Tibial artery (tissue), 4 donors: ENCODE data around the gene GTPBP8.

Experiments used
- DNase-seq, 2 donors: peaks; one replicate each; pipeline ENCODE4 v3.0.0-alpha.2; 2019
- H3K27ac ChIP-seq, 2 donors: fragments of 200-600 bp; sonication (generic) in 1 of 2; 1 replicate in 1 of 2; 2 replicates in 1 of 2; pipeline ENCODE4 v1.5.1; 2018 to 2019; ENCODE audit warnings: mild to moderate bottlenecking in 1 of 2
- H3K27me3 ChIP-seq, 2 donors: fragments of 200-600 bp; sonication (generic) in 1 of 2; one replicate each; pipeline versions ENCODE4 v1.5.1 to v1.6.0; 2016 to 2019
- H3K36me3 ChIP-seq, 3 donors: fragments of 200-600 bp; sonication (generic) in 2 of 3; one replicate each; pipeline ENCODE4 v1.5.1; 2016 to 2019; ENCODE audit warnings: mild to moderate bottlenecking in 2 of 3
- H3K4me1 ChIP-seq, 4 donors: fragments of 200-600 bp; sonication (generic) in 2 of 4; 1 replicate in 3 of 4; 2 replicates in 1 of 4; pipeline ENCODE4 v1.5.1; 2016 to 2019
- H3K4me3 ChIP-seq, 2 donors: fragments of 200-600 bp; sonication (generic) in 1 of 2; 1 replicate in 1 of 2; 2 replicates in 1 of 2; pipeline ENCODE4 v1.5.1; 2018 to 2019; ENCODE audit warnings: mild to moderate bottlenecking in 2 of 2
- H3K9me3 ChIP-seq, 3 donors: fragments of 200-600 bp; sonication (generic) in 1 of 3; one replicate each; pipeline ENCODE4 v1.5.1; 2016 to 2019
- CTCF ChIP-seq, 2 experiments: fragments of 200-600 bp in 1 of 2; fragments of 450-650 bp in 1 of 2; IDR thresholded peaks; one replicate each; pipeline ENCODE4 v1.5.1; 2017 to 2019; ENCODE audit warnings: antibody characterized with exemption in 2 of 2, mild to moderate bottlenecking in 1 of 2, moderate library complexity in 1 of 2
- intact Hi-C: fragments of 100-400 bp; cut with DNase I; formaldehyde crosslinking; loops from one replicate; pipeline ENCODE4 v1.15.0; 2023; ENCODE audit warnings: low total_unique reads

The GTPBP8 gene

GRCh38 chr3:112979244-112979832 lies 11.4 kb upstream of the GTPBP8 start:
- Histone ChIP-seq H3K9me3 (no peaks in the 10 kb centered on the region), H3K27me3 (no peaks in the 10 kb centered on the region), H3K36me3 (no peaks in the 10 kb centered on the region), H3K4me1 (no peaks in the 10 kb centered on the region), H3K4me3 (no peak overlapping the region), H3K27ac (no peak overlapping the region)
- TF ChIP-seq CTCF (IDR thresholded peaks at IDR 0.05): peak; percentile 65 to 72
- no peak for DNase-seq
- intact Hi-C loops: no loop called here

GRCh38 chr3:112980080-112980479 lies 10.7 kb upstream of the GTPBP8 start:
- intact Hi-C loops: loop anchor here (2.0 to 10.0 kb wide), 2 partner anchors 337 to 395 kb away; no protein-coding TSS in a partner anchor

GRCh38 chr3:112982710-112983109 lies 8.1 kb upstream of the GTPBP8 start:
- H3K27me3 ChIP-seq: no peaks in the 10 kb centered on the region
- DNase-seq: no peak
- H3K9me3 ChIP-seq: no peaks in the 10 kb centered on the region
- intact Hi-C loops: loop anchor here (10.0 kb wide), 1 partner anchor 398 kb away; no protein-coding TSS in a partner anchor
- no peak overlapping the region for H3K27ac ChIP-seq
- TF ChIP-seq CTCF (IDR thresholded peaks at IDR 0.05): no peak
- H3K4me3 ChIP-seq: no peak overlapping the region
- H3K36me3 ChIP-seq: no peaks in the 10 kb centered on the region
- H3K4me1 ChIP-seq: no peaks in the 10 kb centered on the region

More at GRCh38 chr3:112980080-112980479, 10.7 kb upstream of the GTPBP8 start:
- TF ChIP-seq CTCF (IDR thresholded peaks at IDR 0.05): no peak
- Histone ChIP-seq H3K4me3 (no peak overlapping the region), H3K9me3 (no peaks in the 10 kb centered on the region), H3K36me3 (no peaks in the 10 kb centered on the region), H3K27ac (no peak overlapping the region), H3K4me1 (no peaks in the 10 kb centered on the region), H3K27me3 (no peaks in the 10 kb centered on the region)
- DNase-seq: no peak

- no peak for DNase-seq
Observed at GRCh38 chr3:112984485-112984884, 6.3 kb upstream of the GTPBP8 start.

GRCh38 chr3:112987710-112988334 lies 3.0 kb upstream of the GTPBP8 start:
- no peak for DNase-seq
- peaks cover 0 to 17% (median 7%) of the 10 kb centered on the region in 4 donors for H3K4me1 ChIP-seq
- intact Hi-C loops: loop anchor here (10.0 kb wide), 1 partner anchor 403 kb away; no protein-coding TSS in a partner anchor
- no peak for TF ChIP-seq CTCF (IDR thresholded peaks at IDR 0.05)
- H3K27ac ChIP-seq: no peak overlapping the region
- no peaks in the 10 kb centered on the region for H3K36me3 ChIP-seq
- H3K4me3 ChIP-seq: no peak overlapping the region
- H3K9me3 ChIP-seq: no peaks in the 10 kb centered on the region
- H3K27me3 ChIP-seq: no peaks in the 10 kb centered on the region

More at GRCh38 chr3:112984485-112984884, 6.3 kb upstream of the GTPBP8 start:
- Histone ChIP-seq H3K27ac (no peak overlapping the region), H3K4me3 (no peak overlapping the region), H3K36me3 (no peaks in the 10 kb centered on the region), H3K9me3 (no peaks in the 10 kb centered on the region), H3K4me1 (no peaks in the 10 kb centered on the region), H3K27me3 (no peaks in the 10 kb centered on the region)
- intact Hi-C loops: loop anchor here (10.0 kb wide), 1 partner anchor 400 kb away; no protein-coding TSS in a partner anchor
- no peak for TF ChIP-seq CTCF (IDR thresholded peaks at IDR 0.05)
